ENCODE measurements around the gene PBRM1. TPM values are rescaled to one million over a fixed set of nuclear protein-coding genes. Genes with fewer than 3 reads are reported as not detected.

The PBRM1 gene
- total RNA-seq, 2 experiments from 2014 or later, result 75.7 to 91.1 TPM

DNA sequence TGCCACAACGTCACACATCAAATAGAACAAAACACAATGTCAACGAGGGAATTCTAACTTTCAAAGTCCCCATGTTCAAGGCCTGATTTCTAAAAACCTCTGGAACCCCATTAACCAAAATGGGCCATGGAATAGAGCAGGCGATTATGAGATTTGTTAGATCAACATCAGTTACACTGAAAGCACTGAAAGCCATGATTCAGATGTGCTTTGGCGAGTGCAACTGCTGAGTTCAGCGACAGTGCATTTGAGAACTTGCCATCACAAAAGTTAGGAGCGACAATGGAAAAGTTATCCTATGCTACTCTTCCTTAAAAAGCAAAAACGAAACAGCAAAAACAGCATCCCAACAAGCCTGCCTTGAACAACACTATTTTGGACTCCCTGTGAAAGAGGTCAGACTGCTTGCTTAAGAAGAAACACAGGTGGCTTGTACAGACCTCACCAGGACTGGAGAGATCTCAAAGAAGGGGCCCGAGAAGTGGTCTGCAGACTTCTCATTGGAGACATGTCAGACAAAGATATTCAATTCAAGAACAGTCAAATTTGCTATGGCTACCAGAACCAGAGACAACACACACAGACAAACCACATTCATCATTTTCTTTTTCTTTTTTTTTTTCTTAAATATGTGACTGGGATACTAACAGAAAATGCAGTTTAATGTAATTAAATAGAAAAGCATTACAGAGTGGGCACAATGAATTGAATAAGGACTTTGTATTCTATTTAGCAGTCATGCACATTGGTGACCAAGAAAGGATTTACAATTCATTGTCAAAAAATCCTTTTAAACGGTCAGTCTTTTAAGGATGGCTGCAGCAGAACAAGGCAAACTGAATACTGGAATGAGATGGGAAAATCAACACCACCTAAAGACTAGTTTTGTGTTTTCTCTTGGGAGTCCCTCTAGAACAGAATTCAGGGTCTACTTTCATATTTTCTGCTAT, 128.4 kb downstream of the PBRM1 start:
- intact Hi-C loops (cut with micrococcal nuclease; ENCODE audit: unreplicated experiment), result no loop called here

DNA sequence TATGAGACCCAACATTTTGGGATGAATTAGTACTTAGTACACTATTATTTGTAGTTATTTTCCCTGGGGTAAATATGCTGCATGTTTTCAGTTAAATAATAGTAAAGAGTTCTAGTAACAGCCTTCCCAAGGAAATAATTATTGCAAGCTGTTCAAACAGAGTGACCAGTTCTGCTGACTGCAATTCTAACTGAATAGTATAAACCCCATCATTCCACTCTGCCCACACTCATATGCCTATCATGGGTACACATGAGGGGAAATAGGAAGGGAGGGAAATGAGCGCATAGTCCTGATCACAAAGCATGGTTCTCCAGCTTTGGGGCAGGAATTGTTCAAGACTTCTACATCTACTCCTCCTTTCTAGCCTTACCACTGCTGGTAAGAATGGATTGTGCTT, 130.7 kb downstream of the PBRM1 start:
- no peak for DNase-seq (ENCODE audit: low spot score)
- H3K9me2 ChIP-seq (ENCODE audit: insufficient read depth, low read length), result no peaks in the 10 kb centered on the region
- peaks cover 93% of the 10 kb centered on the region for H3K36me3 ChIP-seq (ENCODE audit: insufficient read depth, low read length)
- ChIA-PET POLR2A (no interaction called here), CTCF (ENCODE audit: unreplicated experiment) (no interaction called here)
- no peak overlapping the region for H3K27ac ChIP-seq (ENCODE audit: low read depth, low read length, poor library complexity, severe bottlenecking)
- intact Hi-C loops (cut with micrococcal nuclease; ENCODE audit: unreplicated experiment), result no loop called here
- H3K79me2 ChIP-seq (ENCODE audit: insufficient read depth, low read depth, low read length), result no peaks in the 10 kb centered on the region
- H3K4me2 ChIP-seq (ENCODE audit: low read length), result no peak overlapping the region
- no peaks in the 10 kb centered on the region for H3K9me3 ChIP-seq (ENCODE audit: low read length)
- TF ChIP-seq, protein P1, sequence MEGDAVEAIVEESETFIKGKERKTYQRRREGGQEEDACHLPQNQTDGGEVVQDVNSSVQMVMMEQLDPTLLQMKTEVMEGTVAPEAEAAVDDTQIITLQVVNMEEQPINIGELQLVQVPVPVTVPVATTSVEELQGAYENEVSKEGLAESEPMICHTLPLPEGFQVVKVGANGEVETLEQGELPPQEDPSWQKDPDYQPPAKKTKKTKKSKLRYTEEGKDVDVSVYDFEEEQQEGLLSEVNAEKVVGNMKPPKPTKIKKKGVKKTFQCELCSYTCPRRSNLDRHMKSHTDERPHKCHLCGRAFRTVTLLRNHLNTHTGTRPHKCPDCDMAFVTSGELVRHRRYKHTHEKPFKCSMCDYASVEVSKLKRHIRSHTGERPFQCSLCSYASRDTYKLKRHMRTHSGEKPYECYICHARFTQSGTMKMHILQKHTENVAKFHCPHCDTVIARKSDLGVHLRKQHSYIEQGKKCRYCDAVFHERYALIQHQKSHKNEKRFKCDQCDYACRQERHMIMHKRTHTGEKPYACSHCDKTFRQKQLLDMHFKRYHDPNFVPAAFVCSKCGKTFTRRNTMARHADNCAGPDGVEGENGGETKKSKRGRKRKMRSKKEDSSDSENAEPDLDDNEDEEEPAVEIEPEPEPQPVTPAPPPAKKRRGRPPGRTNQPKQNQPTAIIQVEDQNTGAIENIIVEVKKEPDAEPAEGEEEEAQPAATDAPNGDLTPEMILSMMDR (conservative IDR thresholded peaks at IDR 0.05; ENCODE audit: low read length), result no peak
- TF ChIP-seq EZH2phosphoT487 (IDR thresholded peaks at IDR 0.05; ENCODE audit: borderline replicate concordance, low read depth, low read length), result no peak
- no peak overlapping the region for H3K4me3 ChIP-seq (ENCODE audit: low read depth, low read length, poor library complexity, severe bottlenecking)
- no peaks in the 10 kb centered on the region for H4K20me1 ChIP-seq (ENCODE audit: insufficient read depth, low read length)
- H3K4me1 ChIP-seq (ENCODE audit: insufficient read depth, low read length, poor library complexity, severe bottlenecking), result no peaks in the 10 kb centered on the region
- H2AFZ ChIP-seq (ENCODE audit: low read length), result no peak overlapping the region
- BruUV-seq (replicated peaks), result no TSS peak

More for the DNA sequence above, 128.4 kb downstream of the PBRM1 start:
- no peaks in the 10 kb centered on the region for H3K9me2 ChIP-seq (ENCODE audit: insufficient read depth, low read length)
- POLR2A ChIA-PET, result interaction anchor here (0.6 to 1.0 kb wide), 2 partner anchors 12 to 13 kb away, joined by 3 read pairs; no protein-coding TSS in a partner anchor
- no peak overlapping the region for H3K27ac ChIP-seq (ENCODE audit: low read depth, low read length, poor library complexity, severe bottlenecking)
- BruUV-seq (replicated peaks), result no TSS peak
- peaks cover 93% of the 10 kb centered on the region for H3K36me3 ChIP-seq (ENCODE audit: insufficient read depth, low read length)
- no peak overlapping the region for H3K4me2 ChIP-seq (ENCODE audit: low read length)
- no peaks in the 10 kb centered on the region for H3K79me2 ChIP-seq (ENCODE audit: insufficient read depth, low read depth, low read length)
- CTCF ChIA-PET (ENCODE audit: unreplicated experiment), result interaction anchor here (0.5 kb wide), 1 partner anchor 471 kb away, joined by 3 read pairs; no protein-coding TSS in a partner anchor
- TF ChIP-seq, protein P1 (conservative IDR thresholded peaks at IDR 0.05; ENCODE audit: low read length), result no peak
- no peak for TF ChIP-seq EZH2phosphoT487 (IDR thresholded peaks at IDR 0.05; ENCODE audit: borderline replicate concordance, low read depth, low read length)
- H3K9me3 ChIP-seq (ENCODE audit: low read length), result no peaks in the 10 kb centered on the region
- H3K4me1 ChIP-seq (ENCODE audit: insufficient read depth, low read length, poor library complexity, severe bottlenecking), result no peaks in the 10 kb centered on the region
- H4K20me1 ChIP-seq (ENCODE audit: insufficient read depth, low read length), result no peaks in the 10 kb centered on the region
- DNase-seq (ENCODE audit: low spot score), result no peak
- no peak overlapping the region for H3K4me3 ChIP-seq (ENCODE audit: low read depth, low read length, poor library complexity, severe bottlenecking)
- H2AFZ ChIP-seq (ENCODE audit: low read length), result no peak overlapping the region
